Bronchial epithelial cell (primary cell): ENCODE data around the gene RAD51B. TPM values are rescaled to one million over a fixed set of nuclear protein-coding genes. Genes with fewer than 3 reads are reported as not detected.

ENCODE experiments used
- DNase-seq: peaks from one replicate; pipeline ENCODE4 v3.0.0-alpha.2; 2010; ENCODE audit warnings: low read depth
- FAIRE-seq: peaks from 2 replicates; lab custom pipeline; 2011; peaks lifted over from hg19 to GRCh38; lab: Jason Lieb, UNC
- H3K27me3 ChIP-seq: 2 replicates; pipeline ENCODE4 v1.5.1; 2011; ENCODE audit warnings: low read length; ENCODE audit not compliant: control insufficient read depth, insufficient read depth
- H3K36me3 ChIP-seq: 2 replicates; pipeline ENCODE4 v1.5.1; 2011; ENCODE audit warnings: low read length; ENCODE audit not compliant: control insufficient read depth, insufficient read depth
- H3K4me3 ChIP-seq: 2 replicates; pipeline ENCODE4 v1.5.1; 2011; ENCODE audit warnings: mild to moderate bottlenecking, low read depth, low read length, control low read depth
- total RNA-seq: library from RNA; depleted of rRNA; stranded (reverse); fragments of >200 nt; gene quantifications from 2 replicates; pipeline ENCODE4 v1.2.1, GENCODE V29; 2014
- TF ChIP-seq, protein P1 (sequence below): IDR thresholded peaks from 2 replicates; pipeline ENCODE4 v1.5.1; 2011; ENCODE audit warnings: mild to moderate bottlenecking, moderate library complexity, low read length, control low read depth, inconsistent platforms; ENCODE audit not compliant: insufficient read depth, severe bottlenecking

The RAD51B gene
- total RNA-seq, 1 donor from 2014 or later: 12.1 TPM

DNA sequence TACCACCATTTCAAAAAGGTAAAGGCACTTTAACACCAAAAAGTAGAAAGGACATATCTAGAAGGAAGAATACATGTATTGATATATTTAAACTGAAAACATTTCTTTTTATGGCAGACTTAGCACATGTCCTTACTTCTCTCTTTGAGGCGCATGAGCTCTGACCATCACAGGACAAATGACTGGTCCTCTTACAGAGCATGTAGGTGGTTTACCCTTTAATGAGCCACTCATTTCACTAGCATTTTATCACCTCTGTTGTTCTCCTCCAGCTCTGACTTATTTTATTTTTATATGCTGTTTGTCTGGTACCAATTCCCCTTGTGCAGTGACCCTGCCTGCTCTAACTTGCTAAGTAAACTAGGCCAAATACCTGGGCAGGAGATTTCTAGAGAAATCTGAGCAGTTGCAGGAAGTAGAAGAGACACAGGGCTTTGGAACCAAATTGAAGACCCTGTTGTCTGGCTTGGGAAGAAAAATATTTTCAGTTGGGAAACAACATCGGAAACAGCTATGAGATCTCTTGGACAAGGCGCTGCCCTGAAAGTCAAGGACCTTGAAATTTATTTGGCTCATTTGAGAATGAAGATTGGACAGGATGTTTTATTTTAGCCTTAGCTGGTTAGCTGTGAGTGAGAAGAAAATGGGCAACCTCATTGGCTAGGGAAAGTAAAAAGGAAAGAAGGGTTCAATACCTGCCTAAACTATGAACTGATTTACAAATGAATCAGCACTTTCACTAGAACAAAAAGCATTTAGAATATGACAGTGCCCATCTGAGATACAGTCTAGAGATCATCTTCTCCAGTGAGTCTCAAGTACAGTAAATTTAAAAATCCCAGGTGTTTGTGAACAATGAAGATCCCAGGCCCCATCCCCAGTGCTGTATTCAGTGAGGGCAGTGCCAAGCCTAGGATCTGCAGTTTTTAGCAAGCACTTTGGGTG lies 598.9 kb downstream of the RAD51B start:
- no peak for FAIRE-seq
- peak; percentile 78 for DNase-seq
- Histone ChIP-seq H3K4me3 (no peak overlapping the region), H3K36me3 (no peaks in the 10 kb centered on the region), H3K27me3 (no peaks in the 10 kb centered on the region)
- TF ChIP-seq, protein P1, sequence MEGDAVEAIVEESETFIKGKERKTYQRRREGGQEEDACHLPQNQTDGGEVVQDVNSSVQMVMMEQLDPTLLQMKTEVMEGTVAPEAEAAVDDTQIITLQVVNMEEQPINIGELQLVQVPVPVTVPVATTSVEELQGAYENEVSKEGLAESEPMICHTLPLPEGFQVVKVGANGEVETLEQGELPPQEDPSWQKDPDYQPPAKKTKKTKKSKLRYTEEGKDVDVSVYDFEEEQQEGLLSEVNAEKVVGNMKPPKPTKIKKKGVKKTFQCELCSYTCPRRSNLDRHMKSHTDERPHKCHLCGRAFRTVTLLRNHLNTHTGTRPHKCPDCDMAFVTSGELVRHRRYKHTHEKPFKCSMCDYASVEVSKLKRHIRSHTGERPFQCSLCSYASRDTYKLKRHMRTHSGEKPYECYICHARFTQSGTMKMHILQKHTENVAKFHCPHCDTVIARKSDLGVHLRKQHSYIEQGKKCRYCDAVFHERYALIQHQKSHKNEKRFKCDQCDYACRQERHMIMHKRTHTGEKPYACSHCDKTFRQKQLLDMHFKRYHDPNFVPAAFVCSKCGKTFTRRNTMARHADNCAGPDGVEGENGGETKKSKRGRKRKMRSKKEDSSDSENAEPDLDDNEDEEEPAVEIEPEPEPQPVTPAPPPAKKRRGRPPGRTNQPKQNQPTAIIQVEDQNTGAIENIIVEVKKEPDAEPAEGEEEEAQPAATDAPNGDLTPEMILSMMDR: no peak

DNA sequence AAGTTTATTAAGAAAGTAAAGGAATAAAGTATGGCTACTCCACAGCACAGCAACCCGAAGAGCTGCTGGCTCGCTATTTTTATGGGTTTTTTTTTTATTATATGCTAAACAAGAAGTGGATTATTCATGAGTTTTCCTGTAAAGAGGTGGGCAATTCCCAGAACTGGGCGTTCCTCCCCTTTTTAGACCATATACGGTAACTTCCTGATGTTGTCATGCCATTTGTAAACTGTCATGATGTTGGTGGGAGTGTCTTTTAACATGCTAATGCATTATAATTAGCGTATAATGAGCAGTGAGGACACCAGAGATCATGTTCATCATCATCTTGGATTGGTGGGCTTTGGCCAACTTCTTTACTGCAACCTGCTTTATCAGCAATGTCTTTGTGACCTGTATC lies 600.8 kb downstream of the RAD51B start:
- TF ChIP-seq, protein P1: no peak
- Histone ChIP-seq H3K27me3 (no peaks in the 10 kb centered on the region), H3K36me3 (no peaks in the 10 kb centered on the region), H3K4me3 (no peak overlapping the region)
- FAIRE-seq (no peak), DNase-seq (no peak)

DNA sequence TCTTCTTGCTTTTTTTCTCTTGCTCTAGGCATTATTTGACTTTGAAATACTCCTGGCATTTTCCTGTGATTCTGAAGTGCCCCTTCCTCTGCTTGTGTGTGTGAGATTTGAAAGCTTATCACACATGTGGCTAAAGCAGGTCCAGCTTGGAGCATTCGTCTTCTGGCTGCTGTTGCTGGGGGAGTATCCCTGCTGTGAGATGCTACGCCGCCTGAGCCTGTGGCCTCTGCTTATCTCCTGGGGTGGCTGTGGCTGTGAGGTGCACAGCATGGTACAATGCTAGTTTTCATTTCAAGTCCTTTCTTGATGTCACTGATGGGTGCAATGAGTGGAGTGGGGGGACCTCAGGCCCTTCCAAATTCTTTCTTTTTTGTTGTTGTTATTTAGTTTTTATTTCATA lies 601.5 kb downstream of the RAD51B start:
- FAIRE-seq (no peak), DNase-seq (no peak)
- no peaks in the 10 kb centered on the region for H3K36me3 ChIP-seq
- no peaks in the 10 kb centered on the region for H3K27me3 ChIP-seq
- TF ChIP-seq, protein P1: no peak
- no peak overlapping the region for H3K4me3 ChIP-seq

DNA sequence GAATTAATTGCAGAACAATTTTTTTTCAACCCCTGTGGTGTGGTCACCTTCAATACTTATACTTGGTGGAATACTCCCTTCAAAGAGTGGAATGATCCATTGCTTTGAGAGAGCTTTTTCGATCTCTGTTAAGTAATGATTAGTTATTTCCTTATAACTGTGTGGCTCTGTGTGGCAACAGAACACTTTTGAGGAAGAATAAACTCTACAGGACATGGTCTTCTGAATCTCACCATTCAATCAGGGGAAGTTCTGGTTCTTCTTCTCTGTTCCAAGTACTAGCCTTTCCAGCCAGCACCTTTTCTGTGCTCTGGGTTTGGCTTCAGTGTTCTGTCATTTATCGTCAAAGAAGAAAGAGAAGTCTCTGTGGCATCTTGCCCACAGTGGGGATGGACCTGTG lies 604.1 kb downstream of the RAD51B start:
- no peak for DNase-seq
- no peak for FAIRE-seq
- Histone ChIP-seq H3K36me3 (no peaks in the 10 kb centered on the region), H3K27me3 (no peaks in the 10 kb centered on the region), H3K4me3 (no peak overlapping the region)
- TF ChIP-seq, protein P1: no peak

DNA sequence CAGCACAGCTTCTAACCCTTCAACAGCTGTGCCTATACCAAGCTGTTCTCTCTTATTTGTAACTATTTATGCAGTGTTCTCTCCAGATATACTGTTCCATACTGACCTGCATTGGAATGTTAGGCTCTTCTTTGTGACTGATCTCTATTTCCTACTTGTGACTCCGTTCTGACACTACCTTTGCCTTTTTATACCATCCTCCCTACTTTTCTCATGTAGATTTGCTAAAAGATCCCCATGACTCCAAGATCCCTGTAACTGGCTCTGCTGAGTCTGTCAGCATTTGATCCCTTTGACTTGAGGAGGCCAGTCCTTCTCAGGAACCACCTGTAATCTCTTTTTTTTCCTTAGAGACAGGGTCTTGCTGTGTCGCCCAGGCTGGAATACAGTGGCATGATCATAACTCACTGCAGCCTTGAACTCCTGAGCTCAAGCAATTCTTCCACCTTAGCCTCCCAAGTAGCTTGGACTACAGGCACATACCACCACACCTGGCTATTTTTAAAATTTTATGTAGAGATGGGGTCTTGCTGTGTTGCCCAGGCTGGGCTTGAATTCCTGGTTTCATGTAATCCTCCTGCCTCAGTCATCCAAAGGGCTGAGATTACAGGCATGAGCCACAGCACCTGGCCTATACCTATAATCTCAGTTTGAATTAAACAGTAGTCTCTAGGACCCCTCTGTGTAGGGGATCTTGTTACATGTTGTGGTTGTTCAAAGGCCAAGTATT lies 605.0 kb downstream of the RAD51B start:
- Histone ChIP-seq H3K4me3 (no peak overlapping the region), H3K36me3 (no peaks in the 10 kb centered on the region), H3K27me3 (no peaks in the 10 kb centered on the region)
- TF ChIP-seq, protein P1: no peak
- DNase-seq: no peak
- no peak for FAIRE-seq
